Measurements from ENCODE around the gene PRKN.
"Not testable (repeated sequence)": the region's sequence is repeated elsewhere in the genome, so short reads cannot be mapped to it uniquely, and the experiment has no call there.

- TF ChIP-seq POLR2A, CTCF (IDR thresholded peaks at IDR 0.05): not testable (repeated sequence)
These were observed 1396.0 kb downstream of the PRKN start for GRCh38 chr6:161331402-161332081.
